Muscle layer of colon (tissue), 2 donors: ENCODE measurements around the gene LRRC10B.
A peak's percentile ranks its signal among the peaks of the same experiment; 100 is the strongest.

ENCODE experiments used
- H3K27ac ChIP-seq: one replicate; pipeline ENCODE4 v1.7.0; 2013; ENCODE audit warnings: low read depth, mild to moderate bottlenecking, low read length, moderate library complexity
- H3K27me3 ChIP-seq, 2 donors: one replicate each; pipeline ENCODE4 v1.7.0; 2013; ENCODE audit warnings: low read length in 2 of 2, mild to moderate bottlenecking in 2 of 2; ENCODE audit not compliant: insufficient read depth in 2 of 2, control insufficient read depth in 1 of 2
- H3K36me3 ChIP-seq: one replicate; pipeline ENCODE4 v1.7.0; 2013; ENCODE audit warnings: mild to moderate bottlenecking, low read length; ENCODE audit not compliant: insufficient read depth
- H3K4me1 ChIP-seq: one replicate; pipeline ENCODE4 v1.7.0; 2013; ENCODE audit warnings: mild to moderate bottlenecking, low read length; ENCODE audit not compliant: insufficient read depth
- H3K4me3 ChIP-seq, 2 donors: one replicate each; pipeline ENCODE4 v1.7.0; 2013; ENCODE audit warnings: low read length in 2 of 2, low read depth in 1 of 2, mild to moderate bottlenecking in 1 of 2, moderate library complexity in 1 of 2
- H3K9ac ChIP-seq: one replicate; pipeline ENCODE4 v1.7.0; 2013; ENCODE audit warnings: low read length
- H3K9me3 ChIP-seq: one replicate; pipeline ENCODE4 v1.7.0; 2013; ENCODE audit warnings: mild to moderate bottlenecking, low read length
- donor health status: abdominal sarcoma.
- donor health status: Adenocarcinoma of cecum.

LRRC10B gene

DNA sequence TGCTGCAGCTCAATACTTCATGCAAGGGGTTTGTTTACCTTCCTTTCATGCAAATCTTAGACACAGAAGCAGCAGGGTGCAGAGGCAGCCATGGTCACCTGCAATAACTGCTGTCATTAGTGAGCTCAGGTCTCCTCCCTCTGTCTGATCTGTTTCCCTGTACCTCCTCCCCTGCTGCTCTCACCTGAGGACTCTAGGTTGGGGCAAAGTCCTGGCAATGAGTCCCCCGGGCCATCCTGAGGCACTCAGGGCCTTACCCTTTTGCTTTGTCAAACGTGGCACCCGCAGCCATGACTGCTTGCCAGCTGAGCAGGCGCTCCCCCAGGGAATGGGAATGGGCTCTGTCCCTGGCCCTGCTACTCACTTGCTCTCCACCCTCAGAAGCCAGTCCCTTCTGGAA, 3.9 kb downstream of the LRRC10B start:
- no peak overlapping the region for H3K27ac ChIP-seq
- peaks cover 8 to 25% of the 10 kb centered on the region in 2 donors for H3K27me3 ChIP-seq
- H3K9me3 ChIP-seq: no peaks in the 10 kb centered on the region
- no peaks in the 10 kb centered on the region for H3K36me3 ChIP-seq
- H3K4me3 ChIP-seq: no peak overlapping the region
- peaks cover 37% of the 10 kb centered on the region for H3K4me1 ChIP-seq
- H3K9ac ChIP-seq: no peak overlapping the region

- Histone ChIP-seq H3K27me3 (peaks cover under 1 to 28% of the 10 kb centered on the region in 2 donors), H3K4me3 (no peak overlapping the region), H3K9ac (no peak overlapping the region), H3K27ac (no peak overlapping the region), H3K9me3 (no peaks in the 10 kb centered on the region), H3K4me1 (peaks cover 29% of the 10 kb centered on the region), H3K36me3 (no peaks in the 10 kb centered on the region)
These were observed 4.7 kb downstream of the LRRC10B start for GRCh38 chr11:61513143-61513765.

GRCh38 chr11:61514050-61514917, 5.7 kb downstream of the LRRC10B start:
- Histone ChIP-seq H3K9ac (no peak overlapping the region), H3K36me3 (no peaks in the 10 kb centered on the region), H3K27me3 (peaks cover 0 to 27% of the 10 kb centered on the region in 2 donors), H3K27ac (no peak overlapping the region), H3K9me3 (no peaks in the 10 kb centered on the region), H3K4me1 (peaks cover 27% of the 10 kb centered on the region), H3K4me3 (no peak overlapping the region)

GRCh38 chr11:61515686-61516085, 7.1 kb downstream of the LRRC10B start:
- Histone ChIP-seq H3K4me3 (no peak overlapping the region), H3K27ac (no peak overlapping the region), H3K9ac (no peak overlapping the region), H3K27me3 (peaks cover 0 to 14% of the 10 kb centered on the region in 2 donors), H3K9me3 (no peaks in the 10 kb centered on the region), H3K4me1 (peaks cover 13% of the 10 kb centered on the region), H3K36me3 (no peaks in the 10 kb centered on the region)

- H3K4me1 ChIP-seq: peaks cover 8% of the 10 kb centered on the region
- no peaks in the 10 kb centered on the region for H3K9me3 ChIP-seq
- no peaks in the 10 kb centered on the region for H3K36me3 ChIP-seq
- H3K9ac ChIP-seq: no peak overlapping the region
- H3K27ac ChIP-seq: no peak overlapping the region
- H3K27me3 ChIP-seq: peaks cover 0 to 9% of the 10 kb centered on the region in 2 donors
- no peak overlapping the region for H3K4me3 ChIP-seq
These were observed 7.6 kb downstream of the LRRC10B start for GRCh38 chr11:61516191-61516590.

- Histone ChIP-seq H3K9me3 (no peaks in the 10 kb centered on the region), H3K27me3 (peaks cover 0 to 5% of the 10 kb centered on the region in 2 donors), H3K4me3 (peak overlapping the region in 1 of 2 donors; percentile 49), H3K36me3 (no peaks in the 10 kb centered on the region), H3K27ac (no peak overlapping the region), H3K9ac (no peak overlapping the region), H3K4me1 (peaks cover 8% of the 10 kb centered on the region)
These were observed 8.4 kb downstream of the LRRC10B start for GRCh38 chr11:61516675-61517572.

GRCh38 chr11:61518032-61518795, 9.7 kb downstream of the LRRC10B start:
- no peaks in the 10 kb centered on the region for H3K36me3 ChIP-seq
- peaks cover 8% of the 10 kb centered on the region for H3K4me1 ChIP-seq
- H3K27ac ChIP-seq: no peak overlapping the region
- H3K9ac ChIP-seq: no peak overlapping the region
- no peaks in the 10 kb centered on the region for H3K9me3 ChIP-seq
- H3K4me3 ChIP-seq: no peak overlapping the region
- H3K27me3 ChIP-seq: peaks cover 0 to 5% of the 10 kb centered on the region in 2 donors

GRCh38 chr11:61522881-61523280, 14.3 kb downstream of the LRRC10B start:
- H3K27me3 ChIP-seq: peaks cover 0 to 5% of the 10 kb centered on the region in 2 donors
- H3K4me3 ChIP-seq: no peak overlapping the region
- no peaks in the 10 kb centered on the region for H3K4me1 ChIP-seq
- H3K9me3 ChIP-seq: no peaks in the 10 kb centered on the region
- no peaks in the 10 kb centered on the region for H3K36me3 ChIP-seq
- H3K27ac ChIP-seq: no peak overlapping the region
- no peak overlapping the region for H3K9ac ChIP-seq

DNA sequence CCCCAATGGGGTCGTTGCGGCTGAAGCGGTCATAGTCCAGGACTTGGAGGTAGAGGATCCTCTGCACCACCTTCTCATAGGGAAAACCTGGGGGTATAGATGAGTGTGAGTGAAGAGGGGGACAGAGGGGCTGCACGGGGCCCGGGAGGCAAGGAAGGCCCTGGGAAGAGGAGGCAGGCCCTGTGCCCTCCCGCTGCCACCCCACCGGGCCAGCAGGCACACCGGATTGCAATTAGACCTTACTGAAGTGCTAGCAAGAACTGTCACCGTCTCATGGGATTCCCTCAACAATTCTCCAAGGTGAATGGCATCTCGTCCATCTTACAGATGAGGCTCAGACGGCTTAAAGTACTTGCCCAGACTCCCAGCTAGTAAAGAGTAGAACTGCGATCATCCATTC, 15.9 kb downstream of the LRRC10B start:
- H3K36me3 ChIP-seq: no peaks in the 10 kb centered on the region
- no peak overlapping the region for H3K9ac ChIP-seq
- no peaks in the 10 kb centered on the region for H3K27me3 ChIP-seq
- no peak overlapping the region for H3K27ac ChIP-seq
- H3K9me3 ChIP-seq: no peaks in the 10 kb centered on the region
- H3K4me3 ChIP-seq: no peak overlapping the region
- no peaks in the 10 kb centered on the region for H3K4me1 ChIP-seq

DNA sequence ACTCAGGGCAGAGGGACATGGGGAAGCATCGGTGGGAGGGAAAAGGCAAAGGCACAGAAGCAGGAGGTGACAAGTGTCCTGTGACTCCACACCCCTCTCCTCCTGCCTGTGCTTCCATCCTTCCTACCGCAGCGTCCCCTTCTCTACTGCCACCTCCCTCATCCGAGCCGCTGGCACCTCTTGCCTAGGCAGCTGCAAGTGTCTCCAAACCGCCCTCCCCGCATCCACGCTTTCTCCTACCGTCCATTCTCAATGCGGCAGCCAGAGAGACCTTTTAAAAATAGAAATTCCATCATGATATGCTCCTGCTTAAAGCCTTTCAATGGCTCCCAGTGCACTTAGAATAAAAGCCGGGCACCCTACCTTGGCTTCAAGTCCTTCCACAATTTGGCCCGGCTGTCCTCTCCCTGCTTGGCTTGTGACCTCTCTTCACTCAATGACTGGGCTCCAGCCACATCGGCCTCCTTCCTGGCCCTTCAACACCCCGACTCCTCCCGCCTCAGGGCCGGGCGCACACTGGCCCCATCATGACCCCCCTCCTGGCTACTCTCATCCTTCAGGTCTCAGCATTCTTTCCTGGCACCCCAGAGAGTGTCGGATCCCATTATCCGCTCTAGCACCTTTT, 16.5 kb downstream of the LRRC10B start:
- no peak overlapping the region for H3K4me3 ChIP-seq
- H3K27me3 ChIP-seq: no peaks in the 10 kb centered on the region
- H3K36me3 ChIP-seq: no peaks in the 10 kb centered on the region
- no peaks in the 10 kb centered on the region for H3K9me3 ChIP-seq
- no peak overlapping the region for H3K9ac ChIP-seq
- no peak overlapping the region for H3K27ac ChIP-seq
- H3K4me1 ChIP-seq: no peaks in the 10 kb centered on the region
